HEK293T (cell line): Measurements from ENCODE around the gene MACIR.
A peak's percentile ranks its signal among the peaks of the same experiment; 100 is the strongest.

Source experiments
- CTCF ChIA-PET: fragments of 350-600 bp; formaldehyde crosslinking; extraction: SDS; loops from one replicate; lab custom pipeline; 2021; ENCODE audit warnings: antibody characterized with exemption, inconsistent platforms; lab: Yijun Ruan, JAX
- POLR2A ChIA-PET: fragments of 350-600 bp; formaldehyde crosslinking; extraction: SDS; loops from one replicate; lab custom pipeline; 2020; ENCODE audit warnings: antibody characterized with exemption, inconsistent platforms; lab: Yijun Ruan, JAX
- DNase-seq: peaks from one replicate; pipeline ENCODE4 v3.0.0; 2012; ENCODE audit warnings: mixed read lengths; ENCODE audit errors: extremely low spot score
- ARNT ChIP-seq: fragments of 450-650 bp; IDR thresholded peaks from 2 replicates; pipeline ENCODE4 v1.6.1; 2017; ENCODE audit warnings: mild to moderate bottlenecking
- BHLHE40 ChIP-seq: fragments of 450-650 bp; IDR thresholded peaks from 2 replicates; pipeline ENCODE4 v1.6.1; 2016; ENCODE audit warnings: mild to moderate bottlenecking, moderate library complexity, borderline replicate concordance
- CTBP1 ChIP-seq: fragments of 450-650 bp; IDR thresholded peaks from 2 replicates; pipeline ENCODE4 v1.6.1; 2016; ENCODE audit warnings: borderline replicate concordance
- ELF4 ChIP-seq: fragments of 450-650 bp; IDR thresholded peaks from 2 replicates; pipeline ENCODE4 v1.6.1; 2017; ENCODE audit warnings: antibody characterized with exemption
- FOXA1 ChIP-seq: fragments of 450-650 bp; IDR thresholded peaks from 2 replicates; pipeline ENCODE4 v1.6.1; 2016; ENCODE audit warnings: mild to moderate bottlenecking
- FOXK2 ChIP-seq: fragments of 450-650 bp; IDR thresholded peaks from 2 replicates; pipeline ENCODE4 v1.6.1; 2016; ENCODE audit warnings: mild to moderate bottlenecking
- FOXM1 ChIP-seq: fragments of 450-650 bp; IDR thresholded peaks from 2 replicates; pipeline ENCODE4 v1.6.1; 2017; ENCODE audit warnings: mild to moderate bottlenecking, borderline replicate concordance
- HDGF ChIP-seq: fragments of 450-650 bp; IDR thresholded peaks from 2 replicates; pipeline ENCODE4 v1.6.1; 2017; ENCODE audit warnings: antibody characterized with exemption, borderline replicate concordance
- L3MBTL2 ChIP-seq: fragments of 450-650 bp; conservative IDR thresholded peaks from 2 replicates; pipeline ENCODE4 v1.6.1; 2016; ENCODE audit warnings: mild to moderate bottlenecking
- LEF1 ChIP-seq: fragments of 450-650 bp; IDR thresholded peaks from 2 replicates; pipeline ENCODE4 v1.6.1; 2017; ENCODE audit warnings: mild to moderate bottlenecking, borderline replicate concordance
- NFRKB ChIP-seq: fragments of 450-650 bp; IDR thresholded peaks from 2 replicates; pipeline ENCODE4 v1.6.1; 2016; ENCODE audit warnings: mild to moderate bottlenecking, moderate library complexity
- SP1 ChIP-seq: fragments of 450-650 bp; IDR thresholded peaks from 2 replicates; pipeline ENCODE4 v1.6.1; 2017
- SUZ12 ChIP-seq: fragments of 450-650 bp; IDR thresholded peaks from 2 replicates; pipeline ENCODE4 v1.6.1; 2016; ENCODE audit warnings: mild to moderate bottlenecking
- TARDBP ChIP-seq: fragments of 450-650 bp; IDR thresholded peaks from 2 replicates; pipeline ENCODE4 v1.6.1; 2016
- ZNF384 ChIP-seq: fragments of 450-650 bp; IDR thresholded peaks from 2 replicates; pipeline ENCODE4 v1.6.1; 2016
- TF ChIP-seq, protein P1 (sequence below): fragments of 450-650 bp; IDR thresholded peaks from 2 replicates; pipeline ENCODE4 v1.6.1; 2016

The MACIR gene, protein sequence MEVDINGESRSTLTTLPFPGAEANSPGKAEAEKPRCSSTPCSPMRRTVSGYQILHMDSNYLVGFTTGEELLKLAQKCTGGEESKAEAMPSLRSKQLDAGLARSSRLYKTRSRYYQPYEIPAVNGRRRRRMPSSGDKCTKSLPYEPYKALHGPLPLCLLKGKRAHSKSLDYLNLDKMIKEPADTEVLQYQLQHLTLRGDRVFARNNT

DNA sequence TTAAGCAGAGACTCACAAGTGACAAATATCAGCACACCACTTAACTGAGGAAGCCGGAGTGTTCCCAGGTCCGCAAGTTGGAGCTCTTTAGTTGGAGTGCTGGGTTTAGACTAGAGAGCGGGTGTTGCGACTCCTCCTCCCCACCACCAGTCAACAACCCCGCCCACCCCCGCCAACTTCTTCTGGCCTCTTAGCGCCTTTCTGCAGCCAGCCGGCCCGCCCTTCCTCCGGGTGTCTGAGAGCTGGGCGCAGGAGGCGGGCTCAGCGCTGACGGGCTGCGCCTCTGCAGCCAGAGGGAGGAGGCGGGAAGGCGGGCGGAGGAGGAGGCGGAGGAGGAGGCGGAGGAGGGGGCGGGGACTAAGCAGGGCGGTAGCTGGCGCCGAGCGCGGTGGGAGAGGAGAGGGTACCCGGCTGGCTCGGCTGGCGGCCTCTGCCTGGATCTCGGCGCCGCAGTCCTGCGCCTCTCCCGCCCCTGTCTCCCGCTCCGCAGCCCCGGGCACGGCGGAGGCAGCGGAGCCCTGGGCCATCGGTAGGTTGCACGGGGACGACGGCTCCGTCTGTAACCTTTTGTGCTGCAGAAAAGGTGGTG, at the start of gene MACIR:
TSS of gene MACIR (plus strand) at position 396 of the 589 bp plus-strand sequence. CDS start 17,157 bp downstream, outside the sequence.
- POLR2A ChIA-PET, result interaction anchor here (0.6 to 2.4 kb wide), 18 partner anchors 10 to 393 kb away, joined by 3 to 12 read pairs (median 6); partner anchors contain the start of genes GIN1 and PPIP5K2
- TF ChIP-seq, protein P1, sequence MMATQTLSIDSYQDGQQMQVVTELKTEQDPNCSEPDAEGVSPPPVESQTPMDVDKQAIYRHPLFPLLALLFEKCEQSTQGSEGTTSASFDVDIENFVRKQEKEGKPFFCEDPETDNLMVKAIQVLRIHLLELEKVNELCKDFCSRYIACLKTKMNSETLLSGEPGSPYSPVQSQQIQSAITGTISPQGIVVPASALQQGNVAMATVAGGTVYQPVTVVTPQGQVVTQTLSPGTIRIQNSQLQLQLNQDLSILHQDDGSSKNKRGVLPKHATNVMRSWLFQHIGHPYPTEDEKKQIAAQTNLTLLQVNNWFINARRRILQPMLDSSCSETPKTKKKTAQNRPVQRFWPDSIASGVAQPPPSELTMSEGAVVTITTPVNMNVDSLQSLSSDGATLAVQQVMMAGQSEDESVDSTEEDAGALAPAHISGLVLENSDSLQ, result peak; percentile 16; the same call in 1 of the 2 replicates
- no peak for TF ChIP-seq ARNT
- 0 out of 2 replicates have a peak, but pooled peaks have one; percentile 31 for TF ChIP-seq HDGF
- DNase-seq, result peak; percentile 92
- CTCF ChIA-PET, result interaction anchor here (0.5 to 1.6 kb wide), 4 partner anchors 119 to 1096 kb away, joined by 3 to 6 read pairs (median 4); no protein-coding TSS in a partner anchor

DNA sequence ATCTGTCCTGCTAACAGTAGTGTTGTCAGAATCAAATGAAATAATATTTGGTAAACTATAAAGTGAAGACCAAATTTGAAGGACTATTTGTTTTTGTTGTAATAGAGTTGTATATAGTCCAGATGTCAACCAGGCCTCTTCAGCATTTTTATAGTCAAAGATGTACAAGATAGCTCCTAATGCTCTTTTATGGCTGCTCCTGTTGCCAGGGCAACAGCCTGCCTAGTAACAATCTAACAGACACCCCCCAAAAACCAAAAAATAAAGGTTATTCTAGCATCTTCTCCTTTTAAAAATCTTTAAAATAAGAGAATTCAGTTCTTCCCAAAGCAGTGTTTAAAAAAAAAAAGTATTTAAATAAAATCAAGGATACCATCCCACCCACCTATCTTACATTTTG, 49.5 kb upstream of the MACIR start:
- no peak for DNase-seq
- CTCF ChIA-PET, result no interaction called here
- TF ChIP-seq FOXM1 (no peak), SUZ12 (no peak)
- POLR2A ChIA-PET, result no interaction called here

DNA sequence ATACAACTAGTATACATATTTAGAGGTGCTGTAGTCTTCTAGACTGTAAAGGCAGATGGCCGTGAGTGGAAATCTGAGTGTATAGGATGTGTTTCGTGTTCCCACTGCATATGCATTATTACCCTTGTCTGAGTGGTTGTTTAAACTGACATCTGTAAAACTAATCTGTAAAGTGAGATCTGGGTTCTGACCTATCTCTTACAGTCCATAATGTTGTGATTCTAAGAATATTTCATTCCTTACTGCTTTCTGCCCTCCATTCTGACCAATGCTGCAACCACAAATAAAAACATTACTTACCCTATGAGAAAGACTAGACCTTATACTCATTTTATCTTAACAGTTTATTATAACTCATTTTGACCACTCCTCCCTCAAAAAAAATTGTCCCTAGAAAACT, 47.6 kb upstream of the MACIR start:
- TF ChIP-seq FOXM1, result no peak
- TF ChIP-seq ELF4, result no peak
- TF ChIP-seq SUZ12, result no peak
- no peak for TF ChIP-seq CTBP1
- TF ChIP-seq TARDBP, result no peak
- no peak for TF ChIP-seq L3MBTL2
- TF ChIP-seq, protein P1, result no peak
- no peak for TF ChIP-seq SP1
- TF ChIP-seq FOXK2, result no peak
- no peak for TF ChIP-seq ARNT
- TF ChIP-seq FOXA1, result no peak
- no peak for TF ChIP-seq NFRKB
- TF ChIP-seq ZNF384, result no peak
- DNase-seq, result no peak
- ChIA-PET POLR2A (interaction anchor here (1.1 kb wide), 1 partner anchor 91 kb away, joined by 4 read pairs; the partner anchor contains the start of genes GIN1 and PPIP5K2), CTCF (no interaction called here)

DNA sequence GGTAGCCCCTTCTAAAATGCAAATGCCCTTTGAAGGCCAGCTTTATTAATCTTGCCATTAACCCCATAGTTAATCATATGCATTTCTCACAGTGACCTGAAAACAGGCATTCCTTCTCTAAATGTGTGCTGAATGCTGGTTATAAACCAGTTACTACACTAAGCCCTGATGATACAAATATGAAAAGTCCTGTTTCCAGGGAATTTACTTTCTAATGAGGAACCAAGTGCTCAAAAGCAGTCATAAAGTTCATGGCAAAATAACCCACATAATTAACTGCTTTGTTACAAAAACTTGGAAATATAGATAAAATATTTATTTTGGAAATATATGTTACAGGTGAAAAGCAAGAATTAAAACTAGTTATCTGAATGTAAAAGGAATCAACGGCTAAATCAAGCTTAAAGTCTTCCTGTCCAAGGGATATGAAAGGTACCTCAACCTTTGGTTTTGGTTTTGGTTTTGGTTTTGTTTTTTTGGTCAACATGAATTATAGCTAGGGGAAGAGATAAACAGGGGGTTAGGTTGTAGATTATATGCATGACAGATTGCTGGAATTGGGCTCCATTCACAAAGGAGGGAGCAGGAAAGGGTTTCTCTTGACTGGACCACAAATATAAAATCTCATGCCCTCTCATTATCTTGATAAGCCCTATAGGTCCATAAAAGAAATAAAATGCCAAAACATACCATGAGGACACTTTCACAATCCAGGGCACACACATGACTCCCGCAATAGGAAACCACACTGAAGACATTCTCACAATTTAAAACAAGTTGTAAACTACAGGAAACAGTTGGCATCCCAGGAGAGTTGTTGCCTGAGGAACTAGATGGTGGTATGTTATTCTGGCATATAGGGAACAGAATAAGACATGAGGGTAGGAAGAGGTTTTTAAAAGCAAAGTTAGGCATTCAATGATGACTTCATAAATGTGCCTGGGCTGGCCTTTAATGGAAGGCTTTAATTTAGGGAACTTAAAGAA, 46.7 kb upstream of the MACIR start:
- TF ChIP-seq NFRKB, result no peak
- no peak for TF ChIP-seq ARNT
- no peak for TF ChIP-seq FOXA1
- no peak for TF ChIP-seq TARDBP
- no peak for TF ChIP-seq HDGF
- no peak for TF ChIP-seq ZNF384
- TF ChIP-seq LEF1, result no peak
- no peak for TF ChIP-seq ELF4
- no peak for TF ChIP-seq BHLHE40
- no peak for TF ChIP-seq FOXK2
- TF ChIP-seq SUZ12, result no peak
- TF ChIP-seq CTBP1, result no peak
- no peak for TF ChIP-seq FOXM1
- TF ChIP-seq SP1, result no peak
- TF ChIP-seq L3MBTL2, result no peak
- TF ChIP-seq, protein P1, result no peak
- ChIA-PET POLR2A (interaction anchor here (1.1 kb wide), 1 partner anchor 92 kb away, joined by 4 read pairs; the partner anchor contains the start of genes GIN1 and PPIP5K2), CTCF (no interaction called here)
- DNase-seq, result no peak

DNA sequence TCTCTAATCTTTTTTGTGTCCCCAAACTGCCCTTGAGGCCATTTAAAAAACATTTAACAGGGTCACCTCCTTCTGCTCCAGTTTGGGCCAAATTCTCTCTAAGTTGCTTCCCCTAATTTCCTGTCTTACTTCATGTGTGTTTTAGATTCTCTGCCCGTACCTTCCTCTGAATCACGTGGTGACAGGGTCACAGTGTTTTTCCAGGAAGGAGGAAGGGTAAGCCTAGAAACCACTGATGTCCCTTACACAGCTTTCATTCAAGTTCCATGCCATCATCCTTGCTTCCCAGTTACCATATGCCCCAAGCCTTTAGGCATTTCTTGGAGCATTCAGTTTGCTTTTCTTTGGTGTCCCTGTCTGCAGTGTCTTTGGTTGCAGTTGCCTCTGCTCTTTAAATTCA, 42.4 kb upstream of the MACIR start:
- CTCF ChIA-PET, result interaction anchor here (0.6 to 4.2 kb wide), 3 partner anchors 8 to 260 kb away, joined by 3 to 21 read pairs (median 3); no protein-coding TSS in a partner anchor
- DNase-seq, result no peak
- TF ChIP-seq LEF1 (no peak), FOXA1 (no peak), BHLHE40 (no peak), FOXK2 (no peak), L3MBTL2 (no peak), ZNF384 (no peak)
- TF ChIP-seq, protein P1, result no peak
- POLR2A ChIA-PET, result interaction anchor here (1.9 kb wide), 1 partner anchor 43 kb away, joined by 6 read pairs; the partner anchor contains the start of gene MACIR
